GM12878 (cell line): ENCODE measurements around the gene MIXL1. TPM values are rescaled to one million over a fixed set of nuclear protein-coding genes. Genes with fewer than 3 reads are reported as not detected.
A peak's percentile ranks its signal among the peaks of the same experiment; 100 is the strongest.

Experiments used
- ATAC-seq: fragments of 200-7000 bp; cut with Tn5 transposase; 3 replicates; pipeline ENCODE4 v1.9.1; 2020; ENCODE audit warnings: mild to moderate bottlenecking, moderate library complexity
- BruUV-seq: library from RNA; stranded (reverse); fragments of 400-500 nt; replicated peaks from 2 replicates; lab custom pipeline; 2021; lab: Mats Ljungman, UMichigan
- CTCF ChIA-PET: fragments of 300-600 bp; sonication (Branson Sonifier 250); formaldehyde crosslinking; extraction: SDS; loops from one replicate; lab custom pipeline; 2021; ENCODE audit warnings: inconsistent platforms; lab: Yijun Ruan, JAX
- POLR2A ChIA-PET: fragments of 350-600 bp; formaldehyde crosslinking; extraction: SDS; loops from one replicate; lab custom pipeline; 2021; ENCODE audit warnings: inconsistent platforms; lab: Charles Lee
- RAD21 ChIA-PET: fragments of 300-600 bp; sonication (Branson Sonifier 250); formaldehyde crosslinking; loops from one replicate; lab custom pipeline; 2023; ENCODE audit warnings: antibody characterized with exemption; ENCODE audit not compliant: unreplicated experiment; lab: Charles Lee
- SMC1A ChIA-PET: fragments of 300-600 bp; sonication (Branson Sonifier 250); formaldehyde crosslinking; loops from one replicate; lab custom pipeline; 2023; ENCODE audit not compliant: unreplicated experiment, uncharacterized antibody; lab: Charles Lee
- DNase-seq: peaks from one replicate; pipeline ENCODE4 v3.0.0-alpha.2; 2011; ENCODE audit warnings: low read depth, low spot score
- FAIRE-seq: peaks from 3 replicates; lab custom pipeline; 2011; peaks lifted over from hg19 to GRCh38; lab: Jason Lieb, UNC
- H2AFZ ChIP-seq: 2 replicates; pipeline ENCODE4 v1.6.0; 2011; ENCODE audit warnings: low read depth, low read length, control low read depth; ENCODE audit not compliant: control insufficient read depth
- H3K27ac ChIP-seq: 2 replicates; pipeline ENCODE4 v1.5.1; 2011; ENCODE audit warnings: control low read depth; ENCODE audit not compliant: control insufficient read depth, insufficient read depth
- H3K27me3 ChIP-seq, 2 experiments: replicated peaks in 1 of 2; 2 replicates each; pipeline versions ENCODE4 v1.6.0 to v1.6.1; 2011; ENCODE audit warnings: low read length in 1 of 2; ENCODE audit not compliant: control insufficient read depth in 2 of 2, insufficient read depth in 2 of 2
- H3K36me3 ChIP-seq, 2 experiments: 2 replicates each; pipeline ENCODE4 v1.5.1; 2011; ENCODE audit warnings: low read length in 1 of 2; ENCODE audit not compliant: control insufficient read depth in 2 of 2, insufficient read depth in 2 of 2
- H3K4me1 ChIP-seq: 2 replicates; pipeline ENCODE4 v1.6.1; 2011; ENCODE audit warnings: mild to moderate bottlenecking, low read length, moderate library complexity, mixed read lengths; ENCODE audit not compliant: control insufficient read depth, insufficient read depth
- H3K4me2 ChIP-seq: 2 replicates; pipeline ENCODE4 v1.6.0; 2011; ENCODE audit warnings: control low read depth; ENCODE audit not compliant: control insufficient read depth, insufficient read depth
- H3K4me3 ChIP-seq: fragments of 200-600 bp; sonication (generic); 2 replicates; pipeline ENCODE4 v1.5.1; 2016
- H3K79me2 ChIP-seq: 2 replicates; pipeline ENCODE4 v1.6.0; 2011; ENCODE audit warnings: low read length; ENCODE audit not compliant: control insufficient read depth, insufficient read depth
- H3K9ac ChIP-seq: 2 replicates; pipeline ENCODE4 v1.8.0; 2011; ENCODE audit warnings: low read length, control low read depth, mixed read lengths; ENCODE audit not compliant: control insufficient read depth, insufficient read depth
- H3K9me3 ChIP-seq: replicated peaks from 3 replicates; pipeline ENCODE4 v1.5.1; 2011; ENCODE audit warnings: mild to moderate bottlenecking, low read length; ENCODE audit not compliant: control insufficient read depth, insufficient read depth
- H4K20me1 ChIP-seq: 2 replicates; pipeline ENCODE4 v1.6.0; 2011; ENCODE audit not compliant: control insufficient read depth, insufficient read depth
- CBX3 ChIP-seq: fragments of 200-600 bp; sonication (generic); IDR thresholded peaks from 2 replicates; pipeline ENCODE4 v1.6.1; 2016; ENCODE audit warnings: low read depth, borderline replicate concordance
- CREM ChIP-seq: IDR thresholded peaks from 2 replicates; pipeline ENCODE4 v1.6.1; 2014; ENCODE audit warnings: antibody characterized with exemption, low read depth
- ESRRA ChIP-seq: IDR thresholded peaks from 2 replicates; pipeline ENCODE4 v1.6.1; 2012; ENCODE audit warnings: mild to moderate bottlenecking, low read length, improper control_type of control experiment
- ETV6 ChIP-seq, 2 experiments: fragments of 450-650 bp in 1 of 2; IDR thresholded peaks in 1 of 2; conservative IDR thresholded peaks in 1 of 2; 2 replicates each; pipeline ENCODE4 v1.6.1; 2014; ENCODE audit warnings: antibody characterized with exemption in 1 of 2, borderline replicate concordance in 1 of 2, low read depth in 1 of 2, mild to moderate bottlenecking in 1 of 2, moderate library complexity in 1 of 2
- EZH2 ChIP-seq: IDR thresholded peaks from 2 replicates; pipeline ENCODE4 v1.6.1; 2012; ENCODE audit warnings: low read depth, mild to moderate bottlenecking, control low read depth, inconsistent platforms, low read length, borderline replicate concordance; ENCODE audit not compliant: control insufficient read depth
- HCFC1 ChIP-seq: fragments of 150-350 bp; IDR thresholded peaks from 2 replicates; pipeline ENCODE4 v1.6.1; 2014; ENCODE audit warnings: low read length
- HDAC2 ChIP-seq: fragments of 200-600 bp; sonication (generic); IDR thresholded peaks from 2 replicates; pipeline ENCODE4 v1.6.1; 2017
- HDGF ChIP-seq: fragments of 450-650 bp; IDR thresholded peaks from 2 replicates; pipeline ENCODE4 v1.6.1; 2016; ENCODE audit warnings: antibody characterized with exemption
- MYB ChIP-seq: fragments of 150-350 bp; IDR thresholded peaks from 2 replicates; pipeline ENCODE4 v1.6.1; 2014; ENCODE audit warnings: mild to moderate bottlenecking, low read depth, low read length, borderline replicate concordance
- NBN ChIP-seq: fragments of 450-650 bp; IDR thresholded peaks from 2 replicates; pipeline ENCODE4 v1.6.1; 2016
- PAX8 ChIP-seq: fragments of 450-650 bp; IDR thresholded peaks from 2 replicates; pipeline ENCODE4 v1.6.1; 2017; ENCODE audit warnings: mild to moderate bottlenecking, moderate library complexity
- POLR2AphosphoS5 ChIP-seq: IDR thresholded peaks from 2 replicates; pipeline ENCODE4 v1.6.1; 2011; ENCODE audit warnings: mild to moderate bottlenecking, low read length, inconsistent platforms
- RAD21 ChIP-seq: IDR thresholded peaks from 2 replicates; pipeline ENCODE4 v1.6.1; 2011; ENCODE audit warnings: mild to moderate bottlenecking, low read depth, low read length, moderate library complexity; ENCODE audit not compliant: insufficient read depth
- SMC3 ChIP-seq: IDR thresholded peaks from 2 replicates; pipeline ENCODE4 v1.6.1; 2011; ENCODE audit warnings: low read length, improper control_type of control experiment, borderline replicate concordance
- SP1 ChIP-seq: IDR thresholded peaks from one replicate; pipeline ENCODE4 v1.6.1; 2011; ENCODE audit warnings: low read depth, low read length
- SREBF2 ChIP-seq: IDR thresholded peaks from 2 replicates; pipeline ENCODE4 v1.6.1; 2012; ENCODE audit warnings: mild to moderate bottlenecking, low read length
- SRF ChIP-seq, 2 experiments: IDR thresholded peaks; 2 replicates each; pipeline ENCODE4 v1.6.1; 2011; ENCODE audit warnings: low read depth in 2 of 2, low read length in 2 of 2, mild to moderate bottlenecking in 1 of 2, moderate library complexity in 1 of 2
- SUZ12 ChIP-seq: fragments of 200-600 bp; sonication (generic); IDR thresholded peaks from one replicate; pipeline ENCODE4 v1.6.1; 2018; ENCODE audit warnings: antibody characterized with exemption, mild to moderate bottlenecking; ENCODE audit not compliant: unreplicated experiment
- ZNF384 ChIP-seq: IDR thresholded peaks from 2 replicates; pipeline ENCODE4 v1.6.1; 2012; ENCODE audit warnings: low read depth, mild to moderate bottlenecking, low read length, improper control_type of control experiment, borderline replicate concordance
- WGBS: methylation state at CpG from one replicate; pipeline ENCODE4 v1.1.6; 2016; ENCODE audit warnings: low lambda C conversion rate; ENCODE audit not compliant: insufficient replicate concordance, insufficient coverage; ENCODE audit errors: missing lambda C conversion rate; 5-methylcytosine and 5-hydroxymethylcytosine counted together
- in situ Hi-C: fragments of 300-500 bp; cut with MboI; formaldehyde crosslinking; loops from 9 replicates; pipeline ENCODE4 v1.14.3; 2018; ENCODE audit warnings: mixed read lengths
- intact Hi-C: fragments of 100-400 bp; cut with micrococcal nuclease; formaldehyde crosslinking; loops from one replicate; pipeline ENCODE4 v1.14.2; 2022; ENCODE audit not compliant: unreplicated experiment
- polyA plus RNA-seq, 11 experiments: library from polyadenylated mRNA; depleted of rRNA in 4 of 11; unstranded in 6 of 11; stranded (reverse) in 5 of 11; fragments of >200 nt; fragmentation: Nextera tagmentation in 4 of 11; fragmentation: Illumina TruSeq in 1 of 11; extraction: Ambion mirVana in 4 of 11; extraction: Trizol in 1 of 11; gene quantifications; 1 replicate in 1 of 11; 2 replicates in 10 of 11; pipeline versions ENCODE4 v1.2.1 to v1.2.3, GENCODE V29; 2011 to 2016; ENCODE audit warnings: inconsistent platforms in 2 of 11, missing spikeins in 2 of 11, low read depth in 1 of 11
- total RNA-seq, 4 experiments: library from RNA; depleted of rRNA in 3 of 4; stranded (reverse); fragments of >200 nt in 3 of 4; fragmentation: Illumina TruSeq in 1 of 4; extraction: Trizol in 1 of 4; gene quantifications; 2 replicates each; pipeline versions ENCODE4 v1.2.1 to v1.2.3, GENCODE V29; 2013 to 2021
- TF ChIP-seq, protein P1 (sequence below): fragments of 450-650 bp; IDR thresholded peaks from 2 replicates; pipeline ENCODE4 v1.6.1; 2016; ENCODE audit warnings: mild to moderate bottlenecking
- TF ChIP-seq, protein P2 (sequence below): IDR thresholded peaks from 2 replicates; pipeline ENCODE4 v1.6.1; 2011; ENCODE audit warnings: mild to moderate bottlenecking, low read depth, low read length, moderate library complexity; ENCODE audit not compliant: insufficient replicate concordance

The MIXL1 gene
- total and polyA plus RNA-seq, 10 of the 15 experiments (the other 5 are each of a cell fraction or from before 2014, with no cell fraction given) = 0.11 to 0.25 (median 0.20) TPM; not detected in 2

DNA sequence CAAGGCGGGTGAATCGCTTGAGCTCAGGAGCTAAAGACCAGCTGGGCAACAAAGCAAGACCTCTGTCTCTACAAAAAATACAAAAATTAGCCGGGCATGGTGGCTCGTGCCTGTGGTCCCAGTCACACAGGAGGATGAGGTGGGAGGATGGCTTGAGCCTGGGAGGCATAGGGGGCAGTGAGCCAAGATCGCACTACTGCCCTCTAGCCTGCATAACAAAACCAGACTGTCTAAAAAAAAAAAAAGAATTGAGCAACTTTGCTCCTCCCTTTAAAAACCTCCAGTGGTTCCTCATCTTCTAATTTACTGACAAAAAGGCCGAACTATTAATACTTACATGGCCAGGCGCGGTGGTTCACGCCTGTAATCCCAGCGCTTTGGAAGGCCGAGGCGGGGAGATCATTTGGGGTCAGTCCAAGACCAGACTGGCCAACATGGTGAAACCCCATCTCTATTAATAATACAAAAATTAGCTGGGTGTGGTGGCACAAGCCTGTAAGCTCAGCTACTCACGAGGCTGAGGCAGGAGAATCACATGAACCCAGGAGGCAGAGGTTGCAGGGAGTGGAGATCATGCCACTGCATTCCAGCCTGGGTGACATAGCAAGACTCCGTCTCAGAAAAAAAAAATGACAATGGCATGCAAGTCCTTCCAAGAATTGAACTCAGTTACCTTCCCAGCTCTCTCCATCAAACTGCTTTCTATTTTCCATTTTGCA is 41.3 kb upstream of the MIXL1 start:
- SMC1A ChIA-PET = interaction anchor here (0.7 to 9.5 kb wide), 11 partner anchors 12 to 117 kb away, joined by 3 to 125 read pairs (median 4); no protein-coding TSS in a partner anchor
- DNase-seq = no peak
- intact Hi-C loops = loop anchor here (10.0 kb wide), 1 partner anchor 707 kb away; no protein-coding TSS in a partner anchor
- BruUV-seq = no TSS peak
- Histone ChIP-seq H3K27ac (no peak overlapping the region), H3K4me3 (peak overlapping the region; percentile 53; the same call in 1 of the 2 replicates), H2AFZ (no peak overlapping the region), H3K4me1 (peaks cover 7% of the 10 kb centered on the region; the same call in 1 of the 2 replicates), H3K9me3 (no peaks in the 10 kb centered on the region; the same call in 2 of the 3 replicates), H3K9ac (no peak overlapping the region), H3K79me2 (peaks cover 83% of the 10 kb centered on the region), H3K36me3 (peaks cover 0 to 14% of the 10 kb centered on the region in 2 experiments; a peak in 1 of 4 replicates), H4K20me1 (no peaks in the 10 kb centered on the region), H3K4me2 (peak overlapping the region; percentile 59), H3K27me3 (no peaks in the 10 kb centered on the region)
- WGBS = 27% methylated on average over 14 of the region's 14 CpGs
- no peak for FAIRE-seq
- in situ Hi-C loops = no loop called here
- RAD21 ChIA-PET = interaction anchor here (1.0 to 6.6 kb wide), 5 partner anchors 15 to 151 kb away, joined by 5 to 81 read pairs (median 5); no protein-coding TSS in a partner anchor
- POLR2A ChIA-PET = interaction anchor here (0.6 to 2.4 kb wide), 7 partner anchors 49 to 361 kb away, joined by 3 to 14 read pairs (median 3); no protein-coding TSS in a partner anchor
- ATAC-seq = peak; percentile 66
- CTCF ChIA-PET = interaction anchor here (0.6 to 9.4 kb wide), 28 partner anchors 8 to 765 kb away, joined by 3 to 180 read pairs (median 5); no protein-coding TSS in a partner anchor
- TF ChIP-seq SUZ12 (no peak), MYB (no peak), PAX8 (no peak), NBN (peak; percentile 82), ETV6 (conservative IDR thresholded peaks at IDR 0.05 in 1 of 2, IDR thresholded peaks at IDR 0.05 in 1 of 2; ENCODE audit: borderline replicate concordance in 1 of 2, low read depth in 1 of 2) (no peak), SREBF2 (no peak), EZH2 (no peak), CREM (no peak), HDAC2 (no peak), SMC3 (peak; percentile 8; the same call in 1 of the 2 replicates), HDGF (peak; percentile 77; the same call in 1 of the 2 replicates), SP1 (no peak), ZNF384 (peak; percentile 97), CBX3 (no peak), SRF (IDR thresholded peaks at IDR 0.05; ENCODE audit: low read depth in 2 of 2, low read length in 2 of 2) (no peak), HCFC1 (no peak), RAD21 (no peak), ESRRA (no peak), POLR2AphosphoS5 (no peak)
- TF ChIP-seq, protein P1, sequence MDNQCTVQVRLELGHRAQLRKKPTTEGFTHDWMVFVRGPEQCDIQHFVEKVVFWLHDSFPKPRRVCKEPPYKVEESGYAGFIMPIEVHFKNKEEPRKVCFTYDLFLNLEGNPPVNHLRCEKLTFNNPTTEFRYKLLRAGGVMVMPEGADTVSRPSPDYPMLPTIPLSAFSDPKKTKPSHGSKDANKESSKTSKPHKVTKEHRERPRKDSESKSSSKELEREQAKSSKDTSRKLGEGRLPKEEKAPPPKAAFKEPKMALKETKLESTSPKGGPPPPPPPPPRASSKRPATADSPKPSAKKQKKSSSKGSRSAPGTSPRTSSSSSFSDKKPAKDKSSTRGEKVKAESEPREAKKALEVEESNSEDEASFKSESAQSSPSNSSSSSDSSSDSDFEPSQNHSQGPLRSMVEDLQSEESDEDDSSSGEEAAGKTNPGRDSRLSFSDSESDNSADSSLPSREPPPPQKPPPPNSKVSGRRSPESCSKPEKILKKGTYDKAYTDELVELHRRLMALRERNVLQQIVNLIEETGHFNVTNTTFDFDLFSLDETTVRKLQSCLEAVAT = peak; percentile 64; the same call in 1 of the 2 replicates
- TF ChIP-seq, protein P2, sequence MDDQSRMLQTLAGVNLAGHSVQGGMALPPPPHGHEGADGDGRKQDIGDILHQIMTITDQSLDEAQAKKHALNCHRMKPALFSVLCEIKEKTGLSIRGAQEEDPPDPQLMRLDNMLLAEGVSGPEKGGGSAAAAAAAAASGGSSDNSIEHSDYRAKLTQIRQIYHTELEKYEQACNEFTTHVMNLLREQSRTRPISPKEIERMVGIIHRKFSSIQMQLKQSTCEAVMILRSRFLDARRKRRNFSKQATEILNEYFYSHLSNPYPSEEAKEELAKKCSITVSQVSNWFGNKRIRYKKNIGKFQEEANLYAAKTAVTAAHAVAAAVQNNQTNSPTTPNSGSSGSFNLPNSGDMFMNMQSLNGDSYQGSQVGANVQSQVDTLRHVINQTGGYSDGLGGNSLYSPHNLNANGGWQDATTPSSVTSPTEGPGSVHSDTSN = no peak
